Keratinocyte (primary cell): ENCODE measurements around the gene KIF3A. TPM values are rescaled to one million over a fixed set of nuclear protein-coding genes. Genes with fewer than 3 reads are reported as not detected.

Experiments used
- DNase-seq: peaks from one replicate; pipeline ENCODE4 v3.0.0-alpha.2; 2011; ENCODE audit warnings: low read depth, missing footprints, low spot score
- FAIRE-seq: peaks from 2 replicates; lab custom pipeline; 2011; peaks lifted over from hg19 to GRCh38; lab: Jason Lieb, UNC
- H2AFZ ChIP-seq: 2 replicates; pipeline ENCODE4 v1.6.0; 2012; ENCODE audit warnings: low read length, control low read depth, inconsistent platforms; ENCODE audit not compliant: control insufficient read depth
- H3K27ac ChIP-seq: 2 replicates; pipeline ENCODE4 v1.5.1; 2011; ENCODE audit warnings: low read length; ENCODE audit not compliant: control insufficient read depth, insufficient read depth
- H3K27me3 ChIP-seq: 3 replicates; pipeline ENCODE4 v1.6.0; 2011; ENCODE audit warnings: low read length; ENCODE audit not compliant: control insufficient read depth, insufficient read depth; ENCODE audit errors: extremely low read depth
- H3K36me3 ChIP-seq, 2 experiments: 2 replicates in 1 of 2; 3 replicates in 1 of 2; pipeline ENCODE4 v1.5.1; 2011; ENCODE audit warnings: low read length in 2 of 2, mild to moderate bottlenecking in 1 of 2; ENCODE audit not compliant: control insufficient read depth in 2 of 2, insufficient read depth in 2 of 2; ENCODE audit errors: extremely low read depth in 1 of 2
- H3K4me1 ChIP-seq: 3 replicates; pipeline ENCODE4 v1.5.1; 2011; ENCODE audit warnings: low read length; ENCODE audit not compliant: control insufficient read depth, insufficient read depth; ENCODE audit errors: extremely low read depth
- H3K4me2 ChIP-seq: 3 replicates; pipeline ENCODE4 v1.6.0; 2011; ENCODE audit warnings: low read depth, low read length; ENCODE audit not compliant: control insufficient read depth, insufficient read depth; ENCODE audit errors: extremely low read depth
- H3K4me3 ChIP-seq, 3 experiments: fragments of 200-600 bp in 1 of 3; sonication (generic) in 1 of 3; 2 replicates in 2 of 3; 3 replicates in 1 of 3; pipeline ENCODE4 v1.5.1; 2011 to 2016; ENCODE audit warnings: low read length in 3 of 3, mild to moderate bottlenecking in 3 of 3, control low read depth in 2 of 3, inconsistent platforms in 1 of 3, low read depth in 1 of 3, mixed read lengths in 1 of 3, mixed run types in 1 of 3, moderate library complexity in 1 of 3; ENCODE audit not compliant: control insufficient read depth in 2 of 3, insufficient read depth in 2 of 3; ENCODE audit errors: extremely low read depth in 1 of 3
- H3K79me2 ChIP-seq: 2 replicates; pipeline ENCODE4 v1.6.0; 2012; ENCODE audit warnings: low read length; ENCODE audit not compliant: control insufficient read depth, insufficient read depth
- H3K9ac ChIP-seq: 3 replicates; pipeline ENCODE4 v1.6.0; 2011; ENCODE audit warnings: low read length; ENCODE audit not compliant: control insufficient read depth, insufficient read depth; ENCODE audit errors: extremely low read depth
- H3K9me1 ChIP-seq: 3 replicates; pipeline ENCODE4 v1.6.0; 2011; ENCODE audit warnings: low read length; ENCODE audit not compliant: control insufficient read depth, insufficient read depth; ENCODE audit errors: extremely low read depth
- H3K9me3 ChIP-seq: 2 replicates; pipeline ENCODE4 v1.5.1; 2012; ENCODE audit warnings: low read depth, low read length; ENCODE audit not compliant: control insufficient read depth
- H4K20me1 ChIP-seq: 3 replicates; pipeline ENCODE4 v1.6.0; 2011; ENCODE audit warnings: low read length; ENCODE audit not compliant: control insufficient read depth, insufficient read depth; ENCODE audit errors: extremely low read depth
- CTCF ChIP-seq, 3 experiments: IDR thresholded peaks in 1 of 3; conservative IDR thresholded peaks in 1 of 3; optimal IDR thresholded peaks in 1 of 3; 2 replicates in 2 of 3; 3 replicates in 1 of 3; pipeline versions ENCODE3 to v1.5.1; 2011; ENCODE audit warnings: low read length in 3 of 3, mild to moderate bottlenecking in 3 of 3, moderate library complexity in 2 of 3, control low read depth in 1 of 3, inconsistent platforms in 1 of 3; ENCODE audit not compliant: insufficient read depth in 2 of 3; ENCODE audit errors: extremely low read depth in 1 of 3
- EZH2 ChIP-seq: IDR thresholded peaks from one replicate; pipeline ENCODE4 v1.6.1; 2012; ENCODE audit warnings: inconsistent platforms, mild to moderate bottlenecking, low read length, moderate library complexity
- dilution Hi-C: fragments of 300-500 bp; cut with MboI; formaldehyde crosslinking; loops from one replicate; pipeline ENCODE4 v1.7.0; 2020; ENCODE audit warnings: low sequenced_read_pairs; ENCODE audit not compliant: extremely low pct_ligation_motif_present
- polyA plus RNA-seq, 5 experiments: library from polyadenylated mRNA; depleted of rRNA in 3 of 5; stranded (reverse) in 3 of 5; stranded (forward) in 1 of 5; unstranded in 1 of 5; fragments of >200 nt; gene quantifications; 1 replicate in 1 of 5; 2 replicates in 3 of 5; 3 replicates in 1 of 5; pipeline versions ENCODE4 v1.2.1 to v1.2.3, GENCODE V29; 2011 to 2012; ENCODE audit warnings: missing spikeins in 2 of 5, low read depth in 1 of 5, low replicate concordance in 1 of 5

The KIF3A gene
- polyA plus RNA-seq, 1 donor (not counting 4 experiments of a cell fraction or from before 2014, with no cell fraction given): 15.4 TPM

DNA sequence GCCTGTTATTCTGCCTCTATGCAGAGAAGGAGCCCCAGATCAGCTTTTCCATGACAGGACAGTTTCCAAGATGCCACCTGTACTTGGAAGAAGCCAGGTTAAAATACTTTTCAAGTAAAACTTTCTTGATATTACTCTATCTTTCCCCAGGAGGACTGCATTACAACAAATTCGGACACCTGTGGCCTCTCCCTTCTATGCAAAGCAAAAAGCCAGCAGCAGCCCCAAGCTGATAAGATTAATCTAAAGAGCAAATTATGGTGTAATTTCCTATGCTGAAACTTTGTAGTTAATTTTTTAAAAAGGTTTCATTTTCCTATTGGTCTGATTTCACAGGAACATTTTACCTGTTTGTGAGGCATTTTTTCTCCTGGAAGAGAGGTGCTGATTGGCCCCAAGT, 63.9 kb downstream of the KIF3A start:
- dilution Hi-C loops: no loop called here
- TF ChIP-seq CTCF (optimal IDR thresholded peaks at IDR 0.05 in 1 of 3, IDR thresholded peaks at IDR 0.05 in 1 of 3, conservative IDR thresholded peaks at IDR 0.05 in 1 of 3; ENCODE audit: extremely low read depth in 1 of 3, insufficient read depth in 2 of 3, low read length in 3 of 3) (no peak), EZH2 (no peak)
- Histone ChIP-seq H3K9me1 (no peaks in the 10 kb centered on the region), H3K27me3 (no peaks in the 10 kb centered on the region), H3K9me3 (no peaks in the 10 kb centered on the region), H3K79me2 (no peaks in the 10 kb centered on the region), H3K27ac (no peak overlapping the region), H3K9ac (no peak overlapping the region), H2AFZ (no peak overlapping the region), H3K4me1 (peaks cover 24% of the 10 kb centered on the region), H4K20me1 (no peaks in the 10 kb centered on the region), H3K4me3 (no peak overlapping the region), H3K36me3 (no peaks in the 10 kb centered on the region), H3K4me2 (no peak overlapping the region)
- no peak for FAIRE-seq
- no peak for DNase-seq

DNA sequence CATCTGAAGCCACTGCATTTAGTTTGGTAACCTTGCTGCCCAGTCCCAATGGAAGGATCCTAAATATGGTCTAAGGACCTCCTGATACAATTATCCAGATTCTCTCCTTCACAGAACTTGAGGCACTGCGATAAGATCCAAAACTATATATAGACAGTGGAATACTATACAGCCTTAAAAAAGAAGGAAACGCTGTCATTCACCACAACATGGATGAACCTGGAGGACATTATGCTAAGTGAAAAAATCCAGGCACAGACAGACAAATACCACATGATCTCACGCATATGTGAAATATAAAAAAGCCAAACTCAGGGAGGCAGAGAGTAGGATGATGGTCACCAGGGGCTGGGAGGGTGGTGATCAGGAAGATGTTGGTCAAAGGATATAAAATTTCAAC, 66.3 kb downstream of the KIF3A start:
- H3K4me2 ChIP-seq: no peak overlapping the region
- H3K9ac ChIP-seq: no peak overlapping the region
- peaks cover 14% of the 10 kb centered on the region for H3K4me1 ChIP-seq
- dilution Hi-C loops: no loop called here
- no peak overlapping the region for H2AFZ ChIP-seq
- H3K79me2 ChIP-seq: no peaks in the 10 kb centered on the region
- no peak overlapping the region for H3K27ac ChIP-seq
- no peak for FAIRE-seq
- H3K9me1 ChIP-seq: no peaks in the 10 kb centered on the region
- TF ChIP-seq EZH2: no peak
- TF ChIP-seq CTCF (optimal IDR thresholded peaks at IDR 0.05 in 1 of 3, IDR thresholded peaks at IDR 0.05 in 1 of 3, conservative IDR thresholded peaks at IDR 0.05 in 1 of 3; ENCODE audit: extremely low read depth in 1 of 3, insufficient read depth in 2 of 3, low read length in 3 of 3): no peak
- DNase-seq: no peak
- H4K20me1 ChIP-seq: no peaks in the 10 kb centered on the region
- no peaks in the 10 kb centered on the region for H3K9me3 ChIP-seq
- no peak overlapping the region for H3K4me3 ChIP-seq
- no peaks in the 10 kb centered on the region for H3K36me3 ChIP-seq
- H3K27me3 ChIP-seq: no peaks in the 10 kb centered on the region
